GM23248 (cell line): ENCODE results near the gene NCOA6. TPM values are rescaled to one million over a fixed set of nuclear protein-coding genes. Genes with fewer than 3 reads are reported as not detected.

Source experiments
- DNase-seq: peaks from one replicate; pipeline ENCODE4 v3.0.0-alpha.2; 2015
- H2AFZ ChIP-seq: fragments of 200-600 bp; sonication (generic); 2 replicates; pipeline ENCODE4 v1.6.1; 2016; ENCODE audit warnings: antibody characterized with exemption
- H3F3A ChIP-seq: fragments of 200-600 bp; sonication (generic); 2 replicates; pipeline ENCODE4 v1.6.1; 2016; ENCODE audit warnings: mild to moderate bottlenecking, antibody characterized with exemption, mixed run types; ENCODE audit not compliant: insufficient read depth
- H3K27ac ChIP-seq: fragments of 200-600 bp; sonication (generic); 2 replicates; pipeline ENCODE4 v1.5.1; 2016; ENCODE audit warnings: mild to moderate bottlenecking
- H3K27me3 ChIP-seq: fragments of 200-600 bp; sonication (generic); replicated peaks from 2 replicates; pipeline ENCODE4 v1.6.1; 2016; ENCODE audit warnings: mild to moderate bottlenecking; ENCODE audit not compliant: insufficient read depth
- H3K36me3 ChIP-seq: fragments of 200-600 bp; sonication (generic); 2 replicates; pipeline ENCODE4 v1.6.1; 2016; ENCODE audit warnings: low read depth, mild to moderate bottlenecking
- H3K4me1 ChIP-seq: fragments of 200-600 bp; sonication (generic); 2 replicates; pipeline ENCODE4 v1.6.1; 2016; ENCODE audit warnings: mild to moderate bottlenecking; ENCODE audit not compliant: insufficient read depth
- H3K4me2 ChIP-seq: fragments of 200-600 bp; sonication (generic); one replicate; pipeline ENCODE4 v1.6.1; 2016; ENCODE audit warnings: mild to moderate bottlenecking; ENCODE audit not compliant: unreplicated experiment
- H3K4me3 ChIP-seq: fragments of 200-600 bp; sonication (generic); 2 replicates; pipeline ENCODE4 v1.5.1; 2016; ENCODE audit warnings: mild to moderate bottlenecking
- H3K79me2 ChIP-seq: fragments of 200-600 bp; sonication (generic); 2 replicates; pipeline ENCODE4 v1.6.1; 2016; ENCODE audit warnings: mild to moderate bottlenecking; ENCODE audit not compliant: insufficient read depth
- H3K9ac ChIP-seq: fragments of 200-600 bp; sonication (generic); 2 replicates; pipeline ENCODE4 v1.6.1; 2016; ENCODE audit warnings: mild to moderate bottlenecking
- H3K9me2 ChIP-seq: fragments of 200-600 bp; sonication (generic); 2 replicates; pipeline ENCODE4 v1.6.1; 2016; ENCODE audit warnings: mixed run types, mild to moderate bottlenecking, moderate library complexity; ENCODE audit not compliant: insufficient read depth
- H3K9me3 ChIP-seq: fragments of 200-600 bp; sonication (generic); one replicate; pipeline ENCODE4 v1.6.1; 2017; ENCODE audit warnings: low read depth
- H4K20me1 ChIP-seq: fragments of 200-600 bp; sonication (generic); 2 replicates; pipeline ENCODE4 v1.6.0; 2016; ENCODE audit not compliant: insufficient read depth
- EZH2 ChIP-seq: fragments of 200-600 bp; sonication (generic); IDR thresholded peaks from 2 replicates; pipeline ENCODE4 v1.6.1; 2018; ENCODE audit warnings: antibody characterized with exemption, mild to moderate bottlenecking; ENCODE audit not compliant: insufficient read depth, poor library complexity, severe bottlenecking
- EZH2phosphoT487 ChIP-seq: fragments of 200-600 bp; sonication (generic); IDR thresholded peaks from 2 replicates; pipeline ENCODE4 v1.6.1; 2018; ENCODE audit warnings: antibody characterized with exemption, moderate library complexity, mild to moderate bottlenecking, low read depth; ENCODE audit not compliant: insufficient read depth
- WGBS, 2 experiments: methylation state at CpG; one replicate each; pipeline ENCODE4 v1.1.6; 2015 to 2017; ENCODE audit warnings: low lambda C conversion rate in 2 of 2, low coverage in 1 of 2; ENCODE audit errors: missing lambda C conversion rate in 2 of 2; 5-methylcytosine and 5-hydroxymethylcytosine counted together
- in situ Hi-C: fragments of 300-500 bp; cut with MboI; formaldehyde crosslinking; loops from 2 replicates; pipeline ENCODE4 v1.15.0; 2020
- polyA plus RNA-seq: library from polyadenylated mRNA; unstranded; fragments of >200 nt; fragmentation: Nextera tagmentation; extraction: Ambion mirVana; gene quantifications from 2 replicates; pipeline ENCODE4 v1.2.1, GENCODE V29; 2016
- total RNA-seq: library from RNA; depleted of rRNA; stranded (reverse); fragments of >200 nt; shearing (Covaris generic); gene quantifications from 2 replicates; pipeline ENCODE4 v1.2.3, GENCODE V29; 2014

The NCOA6 gene
- total and polyA plus RNA-seq, 2 experiments from 2014 or later, result 6.6 to 12.6 TPM

- in situ Hi-C loops, result loop anchor here (25.0 kb wide), 1 partner anchor 369 kb away; no protein-coding TSS in a partner anchor
Observed at GRCh38 chr20:34843421-34843820, 18.0 kb upstream of the NCOA6 start.

GRCh38 chr20:34842143-34842542, 16.7 kb upstream of the NCOA6 start:
- no peaks in the 10 kb centered on the region for H3F3A ChIP-seq
- H3K27me3 ChIP-seq, result no peaks in the 10 kb centered on the region
- in situ Hi-C loops, result loop anchor here (25.0 kb wide), 1 partner anchor 370 kb away; no protein-coding TSS in a partner anchor
- no peaks in the 10 kb centered on the region for H3K9me3 ChIP-seq
- no peak overlapping the region for H2AFZ ChIP-seq
- no peak overlapping the region for H3K9ac ChIP-seq
- 85 to 88% methylated on average over 1 to 2 of the region's 2 CpGs for WGBS, 2 experiments
- H3K4me3 ChIP-seq, result no peak overlapping the region
- H3K4me1 ChIP-seq, result no peaks in the 10 kb centered on the region
- no peaks in the 10 kb centered on the region for H3K9me2 ChIP-seq
- TF ChIP-seq EZH2, result no peak
- TF ChIP-seq EZH2phosphoT487, result no peak
- no peaks in the 10 kb centered on the region for H4K20me1 ChIP-seq
- no peak overlapping the region for H3K27ac ChIP-seq
- DNase-seq, result no peak
- H3K36me3 ChIP-seq, result no peaks in the 10 kb centered on the region
- no peaks in the 10 kb centered on the region for H3K79me2 ChIP-seq
- H3K4me2 ChIP-seq, result no peak overlapping the region

More at GRCh38 chr20:34843421-34843820, 18.0 kb upstream of the NCOA6 start:
- H3K9me3 ChIP-seq, result no peaks in the 10 kb centered on the region
- H2AFZ ChIP-seq, result no peak overlapping the region
- H3K4me3 ChIP-seq, result no peak overlapping the region
- no peak for TF ChIP-seq EZH2phosphoT487
- H3K27ac ChIP-seq, result no peak overlapping the region
- no peaks in the 10 kb centered on the region for H4K20me1 ChIP-seq
- no peak overlapping the region for H3K9ac ChIP-seq
- 89 to 97% methylated on average over 2 of the region's 2 CpGs for WGBS, 2 experiments
- H3K4me2 ChIP-seq, result no peak overlapping the region
- no peaks in the 10 kb centered on the region for H3K36me3 ChIP-seq
- H3K79me2 ChIP-seq, result no peaks in the 10 kb centered on the region
- no peaks in the 10 kb centered on the region for H3K9me2 ChIP-seq
- H3K4me1 ChIP-seq, result no peaks in the 10 kb centered on the region
- no peaks in the 10 kb centered on the region for H3F3A ChIP-seq
- no peak for DNase-seq
- H3K27me3 ChIP-seq, result no peaks in the 10 kb centered on the region

- Histone ChIP-seq H3K36me3 (no peaks in the 10 kb centered on the region), H3K4me1 (no peaks in the 10 kb centered on the region), H4K20me1 (no peaks in the 10 kb centered on the region; the same call in 1 of the 2 replicates), H3F3A (no peaks in the 10 kb centered on the region), H3K4me2 (peak overlapping the region; percentile 76), H3K9ac (peak overlapping the region; percentile 39; the same call in 1 of the 2 replicates), H3K9me2 (no peaks in the 10 kb centered on the region), H3K27me3 (peaks cover 19% of the 10 kb centered on the region), H2AFZ (peak overlapping the region; percentile 61), H3K4me3 (peak overlapping the region; percentile 56; the same call in 1 of the 2 replicates), H3K79me2 (no peaks in the 10 kb centered on the region), H3K27ac (no peak overlapping the region), H3K9me3 (no peaks in the 10 kb centered on the region)
- in situ Hi-C loops, result loop anchor here (25.0 kb wide), 1 partner anchor 378 kb away; no protein-coding TSS in a partner anchor
- no peak for TF ChIP-seq EZH2
- TF ChIP-seq EZH2phosphoT487, result no peak
- 5 to 6% methylated on average over 6 of the region's 6 CpGs for WGBS, 2 experiments
- DNase-seq, result peak; percentile 58
Observed at GRCh38 chr20:34834459-34834893, 9.0 kb upstream of the NCOA6 start.

- no peak overlapping the region for H2AFZ ChIP-seq
- no peak for DNase-seq
- H3K27ac ChIP-seq, result no peak overlapping the region
- no peak overlapping the region for H3K4me2 ChIP-seq
- no peak overlapping the region for H3K4me3 ChIP-seq
- no peaks in the 10 kb centered on the region for H3K36me3 ChIP-seq
- in situ Hi-C loops, result loop anchor here (25.0 kb wide), 1 partner anchor 380 kb away; no protein-coding TSS in a partner anchor
- H3K4me1 ChIP-seq, result no peaks in the 10 kb centered on the region
- 70 to 72% methylated on average over 5 of the region's 5 CpGs for WGBS, 2 experiments
- TF ChIP-seq EZH2, result no peak
- TF ChIP-seq EZH2phosphoT487, result no peak
- H3K9me3 ChIP-seq, result no peaks in the 10 kb centered on the region
- H3K9ac ChIP-seq, result no peak overlapping the region
- H3K79me2 ChIP-seq, result no peaks in the 10 kb centered on the region
- no peaks in the 10 kb centered on the region; the same call in 1 of the 2 replicates for H4K20me1 ChIP-seq
- no peaks in the 10 kb centered on the region for H3K9me2 ChIP-seq
- no peaks in the 10 kb centered on the region for H3F3A ChIP-seq
- H3K27me3 ChIP-seq, result peaks cover 19% of the 10 kb centered on the region
Observed at GRCh38 chr20:34831936-34832335, 6.5 kb upstream of the NCOA6 start.

- no peak for DNase-seq
Observed at GRCh38 chr20:34829191-34829590, 3.7 kb upstream of the NCOA6 start.

More at GRCh38 chr20:34829191-34829590, 3.7 kb upstream of the NCOA6 start:
- Histone ChIP-seq H3K4me3 (no peak overlapping the region), H3F3A (peaks cover 6% of the 10 kb centered on the region; the same call in 1 of the 2 replicates), H3K9me2 (no peaks in the 10 kb centered on the region), H4K20me1 (no peaks in the 10 kb centered on the region; the same call in 1 of the 2 replicates), H3K27me3 (peaks cover 19% of the 10 kb centered on the region), H3K9me3 (no peaks in the 10 kb centered on the region), H3K27ac (no peak overlapping the region), H3K4me2 (no peak overlapping the region), H3K79me2 (peaks cover 9% of the 10 kb centered on the region), H3K36me3 (no peaks in the 10 kb centered on the region), H3K4me1 (peaks cover 5% of the 10 kb centered on the region; the same call in 1 of the 2 replicates), H2AFZ (no peak overlapping the region), H3K9ac (no peak overlapping the region)
- in situ Hi-C loops, result loop anchor here (25.0 kb wide), 1 partner anchor 383 kb away; no protein-coding TSS in a partner anchor
- WGBS, 2 experiments, result 47 to 50% methylated on average over 3 of the region's 3 CpGs
- TF ChIP-seq EZH2 (no peak), EZH2phosphoT487 (no peak)
